Hematopoietic multipotent progenitor cell treated with erythropoietin and hydrocortisone succinate and interleukin-3 and kit ligand, for 8 days (in vitro differentiated cells): ENCODE results near the gene SEC16A.
"Not testable (repeated sequence)": the region's sequence is repeated elsewhere in the genome, so short reads cannot be mapped to it uniquely, and the experiment has no call there.

Experiments
- DNase-seq: peaks from one replicate; pipeline ENCODE4 v3.0.0-alpha.2; 2015

The SEC16A gene

DNA sequence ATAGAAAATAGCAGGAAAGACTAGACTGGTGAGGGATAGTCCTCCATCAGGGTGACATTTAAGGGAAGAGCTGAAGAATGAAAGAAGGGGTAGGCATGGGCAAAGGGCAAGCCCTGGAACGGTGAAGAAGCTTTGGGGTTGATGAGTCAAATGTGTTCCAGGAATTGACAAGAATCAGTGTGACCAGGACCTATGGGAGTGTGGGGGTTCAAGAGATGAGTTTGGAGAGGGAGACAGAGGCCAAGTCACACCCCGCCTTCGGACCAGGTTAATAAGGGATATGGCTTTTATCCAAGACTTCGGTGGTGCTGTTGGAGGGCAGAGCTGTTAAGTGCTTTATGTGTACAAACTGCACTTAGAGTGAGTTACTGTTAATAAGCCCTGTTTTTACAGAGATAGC lies 71.5 kb downstream of the SEC16A start:
- DNase-seq, result peak; percentile 69

- peak; percentile 90 for DNase-seq
These were observed 72.1 kb downstream of the SEC16A start, which contains the start of the genes ENTR1 and PMPCA for GRCh38 chr9:136410500-136411287. TSS of gene ENTR1 (minus strand) at chr9:136410614. CDS start at chr9:136410397, 217 bp downstream. TSS of gene PMPCA (plus strand) at chr9:136410658. CDS start at chr9:136410669, 11 bp downstream.

DNA sequence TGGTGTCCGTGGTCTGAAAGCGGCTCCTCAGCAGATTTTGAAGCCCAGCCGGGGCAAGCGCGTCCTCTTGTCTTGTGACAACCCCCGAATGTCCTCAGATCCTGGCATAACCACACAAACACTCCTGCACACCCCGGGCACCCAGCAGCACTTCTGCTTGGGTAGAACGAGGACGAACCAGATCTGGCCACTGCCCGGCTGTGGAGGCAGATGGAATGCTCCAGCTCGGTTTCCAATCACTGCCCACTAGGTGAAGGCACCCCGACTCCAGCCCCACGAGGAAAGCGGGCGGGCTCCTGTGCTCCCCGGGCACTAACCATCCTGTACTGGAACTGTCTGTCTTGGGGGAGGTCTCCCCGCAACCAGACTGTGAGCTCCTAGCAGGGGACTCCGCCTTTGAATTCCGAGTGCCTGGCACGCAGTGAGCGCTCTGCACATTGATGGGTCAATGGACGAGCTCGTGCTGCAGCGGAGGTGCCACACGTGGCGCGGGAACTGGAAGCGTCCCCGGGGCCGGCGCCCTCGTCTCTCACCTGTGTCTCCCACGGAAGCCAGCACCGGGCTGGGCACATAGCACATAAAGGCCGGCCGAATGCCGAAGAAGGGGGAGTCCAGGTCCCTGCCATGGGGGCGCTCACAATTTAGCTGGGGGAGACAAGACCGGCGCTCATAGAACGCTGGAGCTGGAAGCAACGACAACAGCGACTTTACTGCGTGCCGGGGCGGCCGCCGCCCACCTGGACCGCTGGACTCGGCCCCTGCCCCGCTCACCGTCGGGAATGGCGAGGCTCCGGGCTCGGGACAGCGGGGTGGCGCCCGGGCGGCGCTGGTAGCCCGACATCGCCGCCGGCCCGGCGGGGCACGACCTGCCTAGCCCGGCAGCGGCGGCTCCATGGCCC lies 73.0 kb downstream of the SEC16A start:
- peak; percentile 48 for DNase-seq

DNA sequence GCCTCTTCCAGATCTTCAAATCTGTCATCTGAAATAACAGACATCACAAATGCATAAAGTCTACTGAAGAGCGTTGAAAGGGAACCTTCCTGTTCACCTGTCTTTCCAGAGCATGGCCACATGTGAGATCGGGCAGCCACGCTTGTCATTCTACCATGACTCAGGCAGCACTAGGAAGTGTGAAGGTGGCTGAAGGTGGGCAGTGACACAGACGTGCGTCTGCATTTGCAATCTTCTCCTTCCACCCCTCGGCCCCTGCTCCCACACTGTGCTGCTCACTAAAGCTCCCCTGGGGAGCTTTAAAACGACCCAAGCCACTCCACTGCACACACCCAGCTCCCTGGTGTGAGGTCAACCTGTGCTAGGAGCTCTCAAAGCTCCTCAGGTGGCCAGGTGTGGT lies 74.9 kb downstream of the SEC16A start:
- no peak for DNase-seq

DNA sequence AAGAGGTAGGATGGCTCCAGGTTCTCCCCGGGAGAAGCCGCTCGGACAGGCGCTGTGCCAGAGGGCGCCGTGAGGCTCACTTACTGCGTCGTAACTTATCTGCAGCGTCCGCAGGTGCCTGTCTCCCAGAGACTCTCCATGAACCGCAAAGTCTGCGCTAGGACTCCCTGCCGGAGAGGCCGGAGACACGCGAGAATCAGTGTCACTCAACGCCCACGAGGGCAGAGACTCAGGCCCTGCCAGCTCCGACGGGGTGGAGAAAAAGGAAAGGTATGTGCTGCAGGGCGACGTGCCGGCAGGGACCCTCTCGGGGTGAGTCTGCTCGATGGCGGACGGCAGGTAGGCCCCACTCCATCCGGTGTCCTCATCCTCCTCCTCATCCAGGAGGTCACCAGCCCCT lies 75.8 kb downstream of the SEC16A start:
- not testable (repeated sequence) for DNase-seq

- DNase-seq, result not testable (repeated sequence)
These were observed 76.9 kb downstream of the SEC16A start for GRCh38 chr9:136405904-136406303.

DNA sequence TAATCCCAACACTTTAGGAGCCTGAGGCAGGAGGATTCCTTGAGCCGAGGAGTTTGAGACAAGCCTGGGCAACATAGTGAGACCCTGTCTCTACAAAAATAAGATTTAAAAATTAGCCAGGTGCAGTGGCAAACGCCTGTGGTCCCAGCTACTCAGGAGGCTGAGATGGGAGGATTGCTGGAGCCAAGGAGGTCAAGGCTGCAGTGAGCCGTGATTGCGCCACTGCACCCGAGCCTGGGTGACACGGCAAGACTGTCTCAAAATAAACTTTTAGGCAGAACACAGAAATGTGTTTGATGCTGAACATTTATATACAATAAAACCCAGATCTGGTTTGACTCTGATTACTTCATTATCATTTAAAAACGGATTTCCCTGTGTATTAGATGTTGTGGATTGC lies 77.4 kb downstream of the SEC16A start:
- DNase-seq, result no peak

- no peak for DNase-seq
These were observed 78.1 kb downstream of the SEC16A start for GRCh38 chr9:136404801-136405136.

GRCh38 chr9:136403915-136404800 lies 78.7 kb downstream of the SEC16A start:
- DNase-seq, result no peak

DNA sequence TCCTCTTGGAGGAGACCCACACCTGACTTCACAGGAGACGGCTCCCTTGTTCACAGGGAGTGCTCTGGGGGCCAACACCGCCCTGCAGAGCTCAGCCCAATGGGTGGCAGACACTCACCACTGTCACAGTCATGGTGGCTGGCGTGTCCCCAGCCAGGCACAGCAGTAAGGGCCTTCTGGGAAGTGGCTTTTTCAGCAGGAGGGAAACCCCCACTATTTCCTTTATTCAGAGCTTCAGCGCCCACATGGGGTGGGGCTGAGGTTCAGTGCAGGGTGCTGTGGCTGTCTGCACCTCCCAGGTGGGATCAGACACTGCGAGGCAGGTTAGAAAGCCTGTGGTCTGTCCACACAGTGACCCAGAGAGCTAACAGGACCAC lies 79.3 kb downstream of the SEC16A start:
- no peak for DNase-seq

- no peak for DNase-seq
These were observed 80.8 kb downstream of the SEC16A start for GRCh38 chr9:136402067-136402466.

DNA sequence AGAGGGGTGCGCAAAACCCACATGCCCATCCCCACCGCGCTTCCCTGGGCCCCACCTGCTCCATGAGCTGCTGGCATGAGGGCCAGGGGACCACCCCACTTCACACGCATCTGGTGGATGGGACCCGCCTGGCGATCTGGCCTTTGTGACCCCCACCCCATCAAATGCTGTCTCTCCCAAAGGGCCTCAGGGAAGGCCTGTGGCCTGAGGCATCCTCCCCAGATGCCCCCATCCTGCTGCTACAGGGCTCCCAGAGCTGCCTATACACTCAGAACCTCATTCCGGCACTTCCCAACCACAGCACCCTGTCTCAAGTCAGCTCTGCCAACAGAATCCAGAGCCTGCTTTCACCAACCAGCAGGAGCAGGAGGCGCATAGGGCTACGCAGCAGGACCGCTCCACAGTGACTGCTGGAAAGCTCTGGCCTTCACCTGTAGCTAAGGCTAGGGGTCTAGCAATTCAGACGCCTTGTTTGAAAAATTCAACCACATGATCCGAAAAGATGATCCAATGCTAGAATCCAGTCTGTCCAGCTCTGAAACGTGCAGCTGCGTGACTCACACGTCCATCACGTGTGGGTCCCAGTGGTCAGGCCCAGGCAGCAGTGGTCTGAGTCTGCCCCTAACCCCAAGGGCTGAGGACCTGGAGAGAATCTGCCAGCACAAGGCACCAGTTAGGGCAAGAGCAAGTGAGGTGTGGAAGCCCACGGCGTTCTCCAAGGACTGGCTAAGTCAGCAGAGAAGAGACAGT lies 81.5 kb downstream of the SEC16A start:
- DNase-seq, result no peak

GRCh38 chr9:136400038-136400834 lies 82.6 kb downstream of the SEC16A start, which contains the start of gene SNAPC4:
TSS of gene SNAPC4 (minus strand) at chr9:136400170. CDS start at chr9:136398428, 1,742 bp downstream.
- peak; percentile 87 for DNase-seq

GRCh38 chr9:136399176-136400037 lies 83.4 kb downstream of the SEC16A start:
- DNase-seq, result peak; percentile 53

GRCh38 chr9:136398286-136398685 lies 84.6 kb downstream of the SEC16A start:
- no peak for DNase-seq

GRCh38 chr9:136397643-136398042 lies 85.2 kb downstream of the SEC16A start:
- DNase-seq, result no peak

- no peak for DNase-seq
These were observed 86.7 kb downstream of the SEC16A start for GRCh38 chr9:136396219-136396515.

- DNase-seq, result no peak
These were observed 87.3 kb downstream of the SEC16A start for GRCh38 chr9:136395345-136396218.

DNA sequence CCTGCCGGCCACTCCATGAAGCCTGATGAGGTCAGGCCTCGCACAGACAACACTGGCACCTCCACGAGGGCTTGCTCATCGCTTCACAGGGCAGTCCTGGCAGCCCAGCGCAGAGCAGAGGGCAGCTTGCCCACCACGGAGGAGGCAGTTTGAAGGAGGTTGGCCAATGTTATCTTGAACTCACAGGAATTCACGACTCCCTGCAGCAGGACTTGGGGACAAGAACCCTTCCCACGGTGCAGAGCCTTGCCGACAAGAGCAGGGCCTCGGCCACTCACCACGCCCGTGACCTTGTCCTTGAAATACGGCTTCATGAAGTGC lies 87.9 kb downstream of the SEC16A start:
- DNase-seq, result peak; percentile 50
